Stimulated activated CD8-positive, alpha-beta memory T cell treated with anti-CD3 and anti-CD28 coated beads, Interleukin-2, amount 100 ng/mL, for 48 hours (primary cell): Measurements from ENCODE around the gene KCNA2.

Source experiments
- DNase-seq, 2 donors: peaks; one replicate each; pipeline ENCODE4 v3.0.0-alpha.2; 2020; ENCODE audit warnings: low read depth in 2 of 2

KCNA2 gene

DNA sequence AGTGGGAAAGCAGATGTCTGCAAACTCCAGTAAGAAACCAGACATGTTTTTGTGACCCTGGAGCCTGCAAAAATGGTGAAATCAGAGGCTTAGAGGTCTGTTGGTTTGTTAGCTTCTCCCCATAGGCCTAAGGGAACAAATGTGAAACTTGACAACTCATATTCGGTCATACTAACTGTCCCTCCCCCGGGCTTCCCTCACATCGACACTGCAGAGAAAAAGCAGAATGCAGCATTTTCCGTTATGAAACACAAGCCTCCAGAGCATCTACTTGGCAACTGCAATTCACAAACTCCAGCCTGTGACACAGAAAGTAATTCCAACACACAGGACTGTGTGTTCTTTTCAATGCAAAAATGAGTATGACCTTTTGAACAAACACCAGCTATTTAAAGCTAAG is 3.7 kb downstream of the KCNA2 start:
- no peak for DNase-seq

DNA sequence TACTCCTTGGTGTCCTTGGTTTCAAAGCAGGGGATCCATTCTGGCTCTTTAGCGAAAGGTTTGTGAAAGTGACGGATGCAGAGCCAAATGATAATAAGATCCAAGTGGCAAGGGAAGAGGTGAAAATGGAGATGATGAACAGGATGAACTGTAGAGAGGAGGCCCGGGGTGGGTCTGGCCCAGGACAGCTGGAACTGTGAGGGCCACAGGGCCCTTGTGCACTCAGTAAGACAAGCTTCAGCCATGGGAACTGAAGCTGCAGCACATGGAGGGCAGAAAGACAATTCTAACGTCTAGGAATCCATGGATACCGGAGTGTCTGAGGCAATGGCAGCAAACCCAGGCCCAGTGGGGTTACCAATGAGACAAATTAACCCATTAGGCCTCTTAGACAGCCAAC is 4.8 kb downstream of the KCNA2 start:
- no peak for DNase-seq

DNA sequence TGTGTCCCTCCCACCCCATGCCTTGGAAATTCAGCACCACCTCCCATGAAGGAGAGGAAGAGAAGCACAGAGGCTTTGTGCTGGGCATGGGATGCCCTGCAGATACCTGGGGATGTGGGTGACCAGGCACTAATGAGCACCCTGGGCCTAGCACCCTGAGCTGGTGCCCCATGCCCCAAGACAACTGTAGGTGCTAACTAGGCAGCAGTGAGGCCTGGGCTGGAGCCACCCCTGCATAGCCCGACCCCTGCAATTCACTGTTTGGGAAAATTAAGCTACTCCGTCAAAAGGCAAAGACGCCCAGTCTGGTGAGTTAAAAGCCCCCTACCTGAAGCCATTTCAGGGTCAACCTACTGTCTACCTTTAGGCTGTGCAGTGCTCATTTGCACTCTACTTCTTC is 5.4 kb downstream of the KCNA2 start:
- no peak for DNase-seq

- DNase-seq: no peak
Observed at GRCh38 chr1:110597966-110598365, 8.2 kb downstream of the KCNA2 start.

DNA sequence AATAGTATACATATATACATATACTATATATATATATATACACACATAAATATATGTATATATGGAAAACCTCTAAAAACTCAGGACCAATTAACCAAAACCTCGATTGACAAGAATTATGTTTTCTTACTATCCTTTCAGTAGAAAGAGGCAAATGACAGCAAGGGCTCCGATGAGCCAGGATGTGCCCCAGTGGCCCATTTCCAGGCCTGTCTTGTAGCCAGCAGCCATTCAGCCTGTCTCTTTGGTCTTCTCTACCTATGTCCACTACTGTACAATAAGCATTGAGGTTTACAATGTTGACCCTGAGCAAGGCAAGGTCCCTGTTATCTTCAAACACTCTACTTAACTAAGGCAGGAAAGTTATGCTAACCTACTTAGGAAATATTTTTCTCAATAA is 9.8 kb downstream of the KCNA2 start:
- no peak for DNase-seq

- DNase-seq: no peak
Observed at GRCh38 chr1:110595353-110595710, 10.8 kb downstream of the KCNA2 start.

DNA sequence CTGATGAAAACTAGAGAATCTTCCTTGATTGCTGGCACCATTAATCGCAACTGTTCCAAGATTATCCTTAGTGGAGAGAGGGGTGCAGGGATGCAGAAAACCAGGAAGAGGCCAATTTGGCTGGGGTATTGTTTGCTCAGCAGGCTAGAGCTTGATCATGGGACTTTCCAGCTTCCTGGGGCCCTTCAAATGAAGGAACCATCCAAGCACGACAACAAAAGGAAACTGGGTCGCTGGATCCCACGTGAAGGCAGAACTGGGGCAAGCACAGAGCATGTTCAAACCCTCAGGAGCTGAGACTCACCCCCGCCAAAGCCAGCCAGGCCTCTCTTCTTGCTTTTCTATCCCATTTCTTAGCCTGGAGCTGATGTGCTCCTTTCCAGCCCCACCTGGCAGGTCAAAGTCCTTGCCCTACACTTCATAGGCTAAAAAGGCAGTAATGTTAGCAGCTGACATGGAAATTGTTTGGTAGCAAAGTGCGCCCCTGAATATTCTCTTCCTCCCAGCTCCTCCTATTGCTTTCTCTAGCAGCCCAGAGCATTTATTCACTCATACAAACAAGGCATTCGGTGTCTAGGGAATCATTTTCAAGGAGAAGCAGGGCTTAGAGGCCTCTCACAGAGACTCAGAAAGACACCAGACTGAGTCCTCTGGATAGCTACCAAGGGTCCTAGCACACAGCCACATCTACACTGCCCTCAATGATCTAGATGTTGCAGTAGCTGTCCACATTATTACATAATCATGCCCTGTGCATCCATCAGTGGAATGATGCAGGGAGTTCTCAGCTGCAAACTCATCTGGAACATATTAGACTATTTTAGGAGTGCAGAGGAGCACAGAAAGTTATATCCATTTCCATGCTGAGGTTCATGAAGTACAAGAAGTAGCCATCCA is 11.5 kb downstream of the KCNA2 start:
- DNase-seq: no peak

DNA sequence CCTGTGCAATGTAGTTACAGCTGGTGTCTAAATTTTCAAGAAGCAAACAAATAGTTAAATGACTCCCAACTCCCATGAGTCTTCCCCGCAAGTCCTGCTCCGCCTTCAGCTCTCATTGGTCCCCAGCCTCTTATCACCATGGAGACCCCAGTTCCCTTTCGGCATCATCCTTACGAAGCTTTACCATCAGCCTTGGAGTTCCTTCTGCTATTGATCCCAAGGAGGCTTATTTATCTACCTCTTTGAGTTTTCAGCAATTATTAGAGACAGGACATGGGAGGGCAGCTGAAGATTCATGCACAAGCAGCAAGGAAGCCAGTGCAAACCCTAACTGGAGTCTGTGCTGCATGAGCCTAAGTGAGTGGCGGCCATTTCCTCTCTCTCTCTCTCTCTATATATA is 12.3 kb downstream of the KCNA2 start:
- no peak for DNase-seq

DNA sequence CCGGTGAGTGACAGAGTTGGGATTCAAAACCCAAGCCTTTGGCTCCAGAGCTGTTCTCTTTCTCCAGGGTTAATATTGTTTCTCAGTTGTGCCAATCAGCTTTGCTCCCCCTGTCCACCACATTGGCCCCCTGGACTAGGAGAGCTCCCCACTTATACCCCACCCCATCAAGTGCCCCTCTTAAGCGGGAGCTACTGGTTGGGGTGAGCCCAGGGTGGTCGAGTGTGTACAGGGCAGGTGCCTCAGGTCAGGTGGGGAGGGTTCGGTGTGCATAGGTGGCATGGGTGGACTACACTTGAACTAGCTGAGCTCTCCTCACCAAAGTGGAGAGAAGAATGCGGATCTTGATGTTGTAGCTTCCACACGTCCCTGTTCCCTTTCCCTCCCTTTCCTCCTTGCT is 14.2 kb downstream of the KCNA2 start:
- no peak for DNase-seq

GRCh38 chr1:110588991-110589390 is 17.2 kb downstream of the KCNA2 start:
- no peak for DNase-seq

DNA sequence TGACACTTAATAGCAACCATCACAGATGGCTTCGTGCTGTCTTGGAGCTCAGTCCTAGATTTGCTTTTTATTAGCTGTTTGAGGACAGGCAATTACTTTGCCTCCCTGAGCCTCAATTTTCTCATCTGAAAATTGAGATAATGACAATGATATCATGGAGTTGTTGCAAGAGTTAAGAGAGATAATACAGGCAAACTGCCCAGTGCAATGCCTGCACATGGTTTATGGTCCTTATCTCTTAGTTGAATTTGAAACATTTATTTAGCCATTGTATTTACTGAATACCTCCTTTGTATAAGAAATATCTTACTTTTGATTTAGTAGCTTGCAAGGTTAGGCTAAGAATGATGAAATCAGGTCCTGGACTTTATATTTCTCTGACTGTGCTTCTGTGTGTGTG is 17.7 kb downstream of the KCNA2 start:
- DNase-seq: no peak

- DNase-seq: no peak
Observed at GRCh38 chr1:110587906-110588305, 18.3 kb downstream of the KCNA2 start.

DNA sequence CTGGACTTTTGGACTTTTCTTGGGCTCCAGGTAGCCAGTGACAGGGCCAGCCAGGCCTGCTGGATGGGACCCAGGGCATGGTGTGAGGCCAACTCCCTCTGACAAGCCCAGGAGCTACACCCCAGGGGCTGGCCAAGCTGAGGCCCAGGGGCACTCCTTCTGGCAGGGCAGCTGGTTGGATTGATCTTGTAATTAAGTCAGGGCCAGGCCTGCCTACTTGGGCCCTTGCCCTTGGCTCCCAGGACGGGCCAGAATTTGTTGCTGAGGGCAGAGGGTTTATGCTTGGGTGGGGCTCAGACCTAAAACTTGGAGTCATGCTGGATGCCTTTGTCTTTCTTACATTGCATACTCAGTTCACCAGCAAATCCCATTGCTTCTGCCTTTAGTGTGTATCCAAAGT is 20.7 kb downstream of the KCNA2 start:
- no peak for DNase-seq

- no peak for DNase-seq
Observed at GRCh38 chr1:110584045-110584444, 22.1 kb downstream of the KCNA2 start.

DNA sequence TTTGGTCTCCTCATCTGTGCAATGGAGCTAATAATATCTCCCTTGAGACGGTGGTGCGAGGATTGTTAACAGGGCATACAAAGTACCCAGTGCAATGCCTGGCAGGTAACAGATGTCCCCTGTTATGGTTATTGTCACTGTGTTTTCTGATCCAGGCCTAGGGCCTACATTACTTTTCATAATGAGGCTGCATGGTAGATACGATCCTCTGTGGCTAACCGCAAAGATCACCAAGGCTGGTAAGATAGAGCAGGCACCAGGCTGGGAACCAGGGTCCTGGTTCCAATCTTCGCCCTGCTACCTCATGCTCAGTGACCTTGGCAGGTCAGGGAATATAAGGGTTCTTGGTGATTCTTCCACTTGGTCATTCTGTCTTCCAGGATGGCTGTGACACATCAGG is 22.7 kb downstream of the KCNA2 start:
- DNase-seq: no peak

DNA sequence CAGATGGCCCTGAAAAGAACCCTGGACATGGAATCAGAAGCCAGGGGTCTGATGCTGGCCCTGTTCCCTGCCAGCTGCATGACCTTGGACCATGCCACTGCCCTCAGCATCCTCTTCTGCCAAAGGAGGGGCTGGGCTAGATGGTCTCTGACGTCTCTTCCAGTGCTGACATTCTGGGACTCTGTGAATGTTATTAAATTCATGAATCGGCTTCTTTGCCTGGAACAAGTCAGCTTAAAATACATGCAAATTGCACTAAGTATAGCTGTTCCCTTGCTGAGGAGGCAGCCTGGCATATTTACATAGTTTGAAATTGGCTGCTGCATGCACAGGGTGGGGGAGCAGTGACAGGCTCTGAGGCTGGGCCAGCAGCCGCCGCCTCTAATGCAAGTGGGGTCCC is 23.8 kb downstream of the KCNA2 start:
- DNase-seq: no peak

DNA sequence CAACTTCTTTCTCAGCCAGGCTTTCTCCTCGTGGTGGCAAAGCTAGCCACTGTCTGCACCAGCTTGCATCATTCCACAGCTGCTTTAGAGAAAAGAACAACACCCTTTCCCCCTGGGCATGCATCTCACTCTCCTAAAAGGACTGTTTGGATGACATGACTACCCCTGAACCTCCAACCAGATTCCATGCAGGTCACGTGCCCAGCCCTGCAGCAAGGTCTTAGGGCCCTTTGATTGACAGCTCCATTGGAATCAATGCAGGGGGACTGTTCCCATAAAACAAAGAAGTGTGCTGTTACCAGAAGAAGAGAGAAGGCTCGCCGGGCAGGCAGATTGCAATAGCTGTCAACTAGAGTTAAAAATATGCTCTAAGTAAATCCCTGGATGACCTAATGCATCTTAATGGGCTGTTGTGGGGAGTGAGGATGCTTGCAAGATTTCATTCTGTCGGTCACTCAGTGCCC is 24.4 kb downstream of the KCNA2 start:
- no peak for DNase-seq

- DNase-seq: no peak
Observed at GRCh38 chr1:110580244-110580643, 25.9 kb downstream of the KCNA2 start.

DNA sequence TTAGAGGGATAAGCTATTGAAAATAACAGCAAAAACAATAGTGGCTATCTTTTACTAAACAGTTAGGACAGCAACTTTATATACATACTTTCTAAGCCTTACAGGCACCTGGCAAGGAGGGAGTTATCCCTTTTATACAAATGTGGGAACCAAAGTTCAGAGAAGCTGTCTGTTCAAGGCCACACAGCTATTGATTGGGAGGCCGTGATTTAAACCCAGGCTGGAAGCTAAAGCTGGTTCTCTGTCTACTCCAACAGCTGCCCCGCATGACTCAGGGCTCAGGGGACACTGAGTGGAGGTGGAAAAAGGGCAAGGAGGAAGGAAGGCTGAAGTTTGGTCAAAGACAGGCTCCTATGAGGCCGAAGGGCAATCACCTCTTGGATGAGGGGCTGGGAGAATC is 26.7 kb downstream of the KCNA2 start:
- DNase-seq: no peak

DNA sequence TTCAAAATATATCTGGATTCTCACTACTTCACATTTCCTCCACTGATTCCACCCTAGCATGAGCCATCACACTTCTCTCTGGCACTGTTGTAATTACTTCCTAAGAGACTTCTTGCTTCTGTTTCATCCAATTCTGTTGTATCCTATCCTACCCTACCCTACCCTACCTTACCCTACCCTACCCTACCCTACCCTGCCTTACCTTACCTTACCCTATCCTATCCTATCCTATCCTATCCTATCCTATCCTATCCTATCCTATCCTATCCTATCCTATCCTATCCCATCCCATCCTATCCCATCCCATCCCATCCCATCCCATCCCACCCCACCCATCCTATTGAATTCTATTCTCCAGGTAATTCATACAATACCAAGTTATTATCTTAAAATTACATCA is 29.7 kb downstream of the KCNA2 start:
- no peak for DNase-seq

GRCh38 chr1:110573314-110573713 is 32.8 kb downstream of the KCNA2 start:
- no peak for DNase-seq

DNA sequence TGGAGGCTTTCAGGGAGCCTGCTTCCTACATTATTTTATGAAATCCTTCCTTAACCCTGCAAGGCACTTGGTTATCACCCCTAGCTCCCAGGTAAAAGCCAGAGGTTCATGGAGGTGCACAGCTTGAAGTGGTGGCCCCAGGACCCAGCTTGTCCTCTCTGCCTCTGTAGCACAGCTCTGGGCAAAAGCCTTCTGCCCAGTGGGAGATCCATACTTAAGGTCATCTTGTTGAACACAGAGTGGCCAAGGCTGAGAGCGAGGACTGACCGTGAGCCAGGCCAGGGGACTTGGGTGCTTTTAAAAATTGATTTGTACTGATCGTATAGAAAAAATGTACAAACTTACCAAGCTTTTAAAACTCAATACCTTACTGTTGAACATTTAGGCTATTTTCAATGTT is 33.4 kb downstream of the KCNA2 start:
- DNase-seq: no peak

GRCh38 chr1:110570901-110571300 is 35.3 kb downstream of the KCNA2 start:
- no peak for DNase-seq

DNA sequence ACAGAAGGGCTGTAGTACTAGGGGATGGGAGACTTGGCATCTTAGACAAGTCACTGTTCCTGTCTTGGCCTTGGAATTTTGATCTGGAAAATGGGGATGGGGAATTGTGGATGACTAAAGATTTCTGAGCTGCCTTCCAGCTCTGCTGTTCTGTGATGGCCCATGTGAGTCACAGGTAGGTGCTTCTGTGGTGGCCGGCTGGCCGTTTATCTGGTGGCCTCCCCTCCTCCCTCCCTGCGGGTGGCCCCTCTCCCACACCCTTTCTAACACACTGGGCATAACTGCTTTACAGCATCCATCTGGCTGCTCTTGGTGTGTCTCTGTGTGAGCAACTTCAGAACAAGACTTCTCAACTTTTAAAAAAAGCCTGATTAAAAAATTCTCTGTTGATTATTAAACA is 35.9 kb downstream of the KCNA2 start:
- no peak for DNase-seq
